T-helper 1 cell treated with Interleukin-12 subunit alpha and Interleukin-12 subunit beta and Interleukin-4 antibody, amounts not matched to agents 30 μg/mL and 1 μg/mL, for 36 hours (primary cell): ENCODE results near the gene BSND.

ENCODE experiments used
- H3K27ac Mint-ChIP-seq: one replicate; pipeline ENCODE4 v1.8.0; 2021; ENCODE audit warnings: mild to moderate bottlenecking, mixed read lengths
- H3K27me3 Mint-ChIP-seq: one replicate; pipeline ENCODE4 v1.8.0; 2021; ENCODE audit warnings: low read depth, mixed read lengths
- H3K36me3 Mint-ChIP-seq: one replicate; pipeline ENCODE4 v1.8.0; 2021; ENCODE audit warnings: low read depth, mixed read lengths
- H3K4me1 Mint-ChIP-seq: one replicate; pipeline ENCODE4 v1.8.0; 2021; ENCODE audit warnings: low read depth, mixed read lengths
- H3K4me3 Mint-ChIP-seq: one replicate; pipeline ENCODE4 v1.8.0; 2021; ENCODE audit warnings: mild to moderate bottlenecking, moderate library complexity, mixed read lengths
- H3K9me3 Mint-ChIP-seq: one replicate; pipeline ENCODE4 v1.8.0; 2021; ENCODE audit warnings: mixed read lengths

Gene BSND

DNA sequence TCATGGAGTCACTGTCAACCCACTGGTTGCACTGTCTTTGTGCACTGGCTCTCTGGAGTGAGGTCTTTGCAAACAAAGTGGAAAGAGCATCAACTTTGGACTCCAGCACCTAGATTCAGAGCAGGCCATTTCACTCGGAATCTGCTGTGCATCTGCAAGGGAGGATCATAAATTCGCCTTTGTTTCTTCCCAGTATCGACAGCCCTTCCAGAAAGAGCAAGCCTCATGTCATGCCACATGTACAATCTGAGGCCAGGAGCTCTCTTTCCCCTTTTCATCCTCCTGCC lies 39.8 kb downstream of the BSND start:
- Mint-ChIP-seq H3K36me3 (no peaks in the 10 kb centered on the region), H3K4me1 (no peaks in the 10 kb centered on the region), H3K9me3 (no peaks in the 10 kb centered on the region), H3K4me3 (no peak overlapping the region), H3K27me3 (peaks cover 73% of the 10 kb centered on the region), H3K27ac (no peak overlapping the region)

- Mint-ChIP-seq H3K4me3 (no peak overlapping the region), H3K27me3 (peaks cover 72% of the 10 kb centered on the region), H3K27ac (no peak overlapping the region), H3K36me3 (no peaks in the 10 kb centered on the region), H3K9me3 (no peaks in the 10 kb centered on the region), H3K4me1 (no peaks in the 10 kb centered on the region)
Observed at GRCh38 chr1:55038974-55039341, 40.2 kb downstream of the BSND start.

DNA sequence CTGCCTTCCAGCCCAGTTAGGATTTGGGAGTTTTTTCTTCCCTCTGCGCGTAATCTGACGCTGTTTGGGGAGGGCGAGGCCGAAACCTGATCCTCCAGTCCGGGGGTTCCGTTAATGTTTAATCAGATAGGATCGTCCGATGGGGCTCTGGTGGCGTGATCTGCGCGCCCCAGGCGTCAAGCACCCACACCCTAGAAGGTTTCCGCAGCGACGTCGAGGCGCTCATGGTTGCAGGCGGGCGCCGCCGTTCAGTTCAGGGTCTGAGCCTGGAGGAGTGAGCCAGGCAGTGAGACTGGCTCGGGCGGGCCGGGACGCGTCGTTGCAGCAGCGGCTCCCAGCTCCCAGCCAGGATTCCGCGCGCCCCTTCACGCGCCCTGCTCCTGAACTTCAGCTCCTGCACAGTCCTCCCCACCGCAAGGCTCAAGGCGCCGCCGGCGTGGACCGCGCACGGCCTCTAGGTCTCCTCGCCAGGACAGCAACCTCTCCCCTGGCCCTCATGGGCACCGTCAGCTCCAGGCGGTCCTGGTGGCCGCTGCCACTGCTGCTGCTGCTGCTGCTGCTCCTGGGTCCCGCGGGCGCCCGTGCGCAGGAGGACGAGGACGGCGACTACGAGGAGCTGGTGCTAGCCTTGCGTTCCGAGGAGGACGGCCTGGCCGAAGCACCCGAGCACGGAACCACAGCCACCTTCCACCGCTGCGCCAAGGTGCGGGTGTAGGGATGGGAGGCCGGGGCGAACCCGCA lies 40.8 kb downstream of the BSND start, which contains the start of gene PCSK9:
Gene PCSK9, plus strand, starts transcription at position 207 of the 741 bp plus-strand sequence. Its CDS starts 290 bp downstream, at position 497.
- H3K4me1 Mint-ChIP-seq, result no peaks in the 10 kb centered on the region
- H3K27me3 Mint-ChIP-seq, result peaks cover 70% of the 10 kb centered on the region
- H3K9me3 Mint-ChIP-seq, result no peaks in the 10 kb centered on the region
- H3K27ac Mint-ChIP-seq, result no peak within 1 kb of the TSS
- no peaks in the 10 kb centered on the region for H3K36me3 Mint-ChIP-seq
- H3K4me3 Mint-ChIP-seq, result no peak within 1 kb of the TSS

DNA sequence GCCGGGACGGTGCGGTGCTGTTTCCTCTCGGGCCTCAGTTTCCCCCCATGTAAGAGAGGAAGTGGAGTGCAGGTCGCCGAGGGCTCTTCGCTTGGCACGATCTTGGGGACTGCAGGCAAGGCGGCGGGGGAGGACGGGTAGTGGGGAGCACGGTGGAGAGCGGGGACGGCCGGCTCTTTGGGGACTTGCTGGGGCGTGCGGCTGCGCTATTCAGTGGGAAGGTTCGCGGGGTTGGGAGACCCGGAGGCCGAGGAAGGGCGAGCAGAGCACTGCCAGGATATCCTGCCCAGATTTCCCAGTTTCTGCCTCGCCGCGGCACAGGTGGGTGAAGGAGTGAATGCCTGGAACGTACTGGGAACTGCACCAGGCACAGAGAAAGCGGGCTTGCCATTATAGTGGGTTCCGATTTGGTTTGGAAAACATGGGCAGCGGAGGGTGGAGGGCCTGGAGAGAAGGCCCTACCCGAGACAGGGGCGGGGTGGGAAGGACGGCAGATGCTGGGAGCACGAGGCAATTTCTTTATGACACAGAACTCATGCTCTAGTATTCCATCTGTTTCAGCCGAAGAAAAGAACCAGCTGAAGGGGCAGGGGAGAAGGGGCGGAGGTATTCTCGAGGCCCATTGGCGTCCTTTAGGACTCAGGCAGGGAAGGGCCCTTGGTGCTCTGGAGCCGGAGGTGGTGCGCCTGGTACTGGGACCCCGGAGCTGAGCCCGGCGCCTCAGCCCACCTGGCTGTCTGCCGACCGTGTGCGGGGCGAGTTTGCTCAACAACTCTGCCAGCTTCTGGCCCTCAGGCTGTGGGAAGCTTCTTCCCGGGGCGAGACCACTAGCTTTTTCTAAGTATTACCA lies 41.6 kb downstream of the BSND start:
- no peaks in the 10 kb centered on the region for H3K36me3 Mint-ChIP-seq
- H3K27ac Mint-ChIP-seq, result no peak overlapping the region
- no peak overlapping the region for H3K4me3 Mint-ChIP-seq
- peaks cover 67% of the 10 kb centered on the region for H3K27me3 Mint-ChIP-seq
- no peaks in the 10 kb centered on the region for H3K4me1 Mint-ChIP-seq
- no peaks in the 10 kb centered on the region for H3K9me3 Mint-ChIP-seq

- H3K27me3 Mint-ChIP-seq, result peaks cover 64% of the 10 kb centered on the region
- H3K36me3 Mint-ChIP-seq, result no peaks in the 10 kb centered on the region
- H3K4me3 Mint-ChIP-seq, result no peak overlapping the region
- no peak overlapping the region for H3K27ac Mint-ChIP-seq
- H3K4me1 Mint-ChIP-seq, result no peaks in the 10 kb centered on the region
- no peaks in the 10 kb centered on the region for H3K9me3 Mint-ChIP-seq
Observed at GRCh38 chr1:55040933-55041494, 42.3 kb downstream of the BSND start.

- H3K4me1 Mint-ChIP-seq, result no peaks in the 10 kb centered on the region
- no peaks in the 10 kb centered on the region for H3K36me3 Mint-ChIP-seq
- H3K27me3 Mint-ChIP-seq, result peaks cover 59% of the 10 kb centered on the region
- H3K9me3 Mint-ChIP-seq, result no peaks in the 10 kb centered on the region
- H3K4me3 Mint-ChIP-seq, result no peak overlapping the region
- H3K27ac Mint-ChIP-seq, result no peak overlapping the region
Observed at GRCh38 chr1:55041613-55042012, 42.9 kb downstream of the BSND start.

- Mint-ChIP-seq H3K4me3 (no peak overlapping the region), H3K36me3 (no peaks in the 10 kb centered on the region), H3K27me3 (peaks cover 45% of the 10 kb centered on the region), H3K9me3 (no peaks in the 10 kb centered on the region), H3K4me1 (no peaks in the 10 kb centered on the region), H3K27ac (no peak overlapping the region)
Observed at GRCh38 chr1:55043011-55043410, 44.3 kb downstream of the BSND start.

DNA sequence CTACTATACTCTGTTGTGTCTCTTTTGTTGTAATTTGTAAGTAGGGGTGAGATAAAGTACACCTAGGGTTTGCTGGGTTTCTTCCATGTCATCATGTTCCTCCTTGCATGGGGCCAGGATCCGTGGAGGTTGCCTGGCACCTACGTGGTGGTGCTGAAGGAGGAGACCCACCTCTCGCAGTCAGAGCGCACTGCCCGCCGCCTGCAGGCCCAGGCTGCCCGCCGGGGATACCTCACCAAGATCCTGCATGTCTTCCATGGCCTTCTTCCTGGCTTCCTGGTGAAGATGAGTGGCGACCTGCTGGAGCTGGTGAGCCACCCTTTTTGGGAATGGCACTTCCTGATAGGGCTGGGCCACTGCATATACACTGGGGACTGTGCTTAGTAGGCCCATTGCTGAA lies 45.0 kb downstream of the BSND start:
- Mint-ChIP-seq H3K36me3 (no peaks in the 10 kb centered on the region), H3K27ac (no peak overlapping the region), H3K27me3 (peaks cover 38% of the 10 kb centered on the region), H3K4me3 (no peak overlapping the region), H3K4me1 (no peaks in the 10 kb centered on the region), H3K9me3 (no peaks in the 10 kb centered on the region)

- Mint-ChIP-seq H3K9me3 (no peaks in the 10 kb centered on the region), H3K4me1 (no peaks in the 10 kb centered on the region), H3K27ac (no peak overlapping the region), H3K27me3 (peaks cover 30% of the 10 kb centered on the region), H3K36me3 (no peaks in the 10 kb centered on the region), H3K4me3 (no peak overlapping the region)
Observed at GRCh38 chr1:55044617-55045397, 46.1 kb downstream of the BSND start.

DNA sequence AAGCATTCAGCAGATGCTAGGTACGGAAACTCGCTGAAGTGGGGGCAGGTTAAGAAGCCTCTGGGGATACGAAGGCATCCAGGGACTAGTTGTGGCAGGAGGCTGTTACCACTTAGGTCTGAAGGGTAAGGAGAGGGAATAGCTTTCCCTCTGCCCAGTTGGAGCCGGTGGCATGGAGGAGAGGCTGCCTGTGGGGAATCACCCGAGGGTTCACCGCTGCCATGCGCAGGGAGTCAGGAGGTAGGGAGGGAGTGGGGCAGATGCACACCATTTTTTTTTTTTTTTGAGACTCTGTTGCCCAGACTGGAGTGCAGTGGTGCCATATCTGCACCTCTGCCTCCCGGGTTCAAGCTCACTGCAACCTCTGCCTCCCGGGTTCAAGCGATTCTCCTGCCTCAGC lies 46.7 kb downstream of the BSND start:
- H3K36me3 Mint-ChIP-seq, result no peaks in the 10 kb centered on the region
- H3K4me3 Mint-ChIP-seq, result no peak overlapping the region
- no peak overlapping the region for H3K27ac Mint-ChIP-seq
- no peaks in the 10 kb centered on the region for H3K9me3 Mint-ChIP-seq
- no peaks in the 10 kb centered on the region for H3K4me1 Mint-ChIP-seq
- peaks cover 23% of the 10 kb centered on the region for H3K27me3 Mint-ChIP-seq

GRCh38 chr1:55046871-55047270 lies 48.1 kb downstream of the BSND start:
- no peaks in the 10 kb centered on the region for H3K36me3 Mint-ChIP-seq
- H3K27me3 Mint-ChIP-seq, result peaks cover 11% of the 10 kb centered on the region
- no peak overlapping the region for H3K4me3 Mint-ChIP-seq
- no peaks in the 10 kb centered on the region for H3K9me3 Mint-ChIP-seq
- no peaks in the 10 kb centered on the region for H3K4me1 Mint-ChIP-seq
- no peak overlapping the region for H3K27ac Mint-ChIP-seq

DNA sequence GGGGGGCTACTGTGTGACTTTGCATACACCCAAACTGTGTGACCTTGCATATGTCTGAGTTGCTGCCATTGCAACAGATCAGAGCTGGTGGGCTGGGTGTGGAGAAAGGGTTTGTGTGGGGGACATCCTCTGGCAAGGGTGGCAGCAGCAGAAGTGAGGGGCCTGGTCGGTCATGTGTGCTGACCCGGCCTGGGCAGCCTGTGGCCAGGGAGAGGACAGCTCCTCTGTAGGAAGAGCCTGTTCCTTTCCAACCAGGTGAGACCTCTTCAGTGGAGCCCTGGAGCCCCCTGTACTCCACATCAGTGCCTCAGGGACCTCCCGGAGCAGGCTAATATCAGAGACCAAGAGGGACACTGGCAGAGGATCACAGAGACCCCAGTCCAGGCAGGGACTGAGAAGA lies 48.9 kb downstream of the BSND start:
- no peaks in the 10 kb centered on the region for H3K4me1 Mint-ChIP-seq
- peaks cover 5% of the 10 kb centered on the region for H3K27me3 Mint-ChIP-seq
- H3K36me3 Mint-ChIP-seq, result no peaks in the 10 kb centered on the region
- H3K27ac Mint-ChIP-seq, result no peak overlapping the region
- no peak overlapping the region for H3K4me3 Mint-ChIP-seq
- H3K9me3 Mint-ChIP-seq, result no peaks in the 10 kb centered on the region

DNA sequence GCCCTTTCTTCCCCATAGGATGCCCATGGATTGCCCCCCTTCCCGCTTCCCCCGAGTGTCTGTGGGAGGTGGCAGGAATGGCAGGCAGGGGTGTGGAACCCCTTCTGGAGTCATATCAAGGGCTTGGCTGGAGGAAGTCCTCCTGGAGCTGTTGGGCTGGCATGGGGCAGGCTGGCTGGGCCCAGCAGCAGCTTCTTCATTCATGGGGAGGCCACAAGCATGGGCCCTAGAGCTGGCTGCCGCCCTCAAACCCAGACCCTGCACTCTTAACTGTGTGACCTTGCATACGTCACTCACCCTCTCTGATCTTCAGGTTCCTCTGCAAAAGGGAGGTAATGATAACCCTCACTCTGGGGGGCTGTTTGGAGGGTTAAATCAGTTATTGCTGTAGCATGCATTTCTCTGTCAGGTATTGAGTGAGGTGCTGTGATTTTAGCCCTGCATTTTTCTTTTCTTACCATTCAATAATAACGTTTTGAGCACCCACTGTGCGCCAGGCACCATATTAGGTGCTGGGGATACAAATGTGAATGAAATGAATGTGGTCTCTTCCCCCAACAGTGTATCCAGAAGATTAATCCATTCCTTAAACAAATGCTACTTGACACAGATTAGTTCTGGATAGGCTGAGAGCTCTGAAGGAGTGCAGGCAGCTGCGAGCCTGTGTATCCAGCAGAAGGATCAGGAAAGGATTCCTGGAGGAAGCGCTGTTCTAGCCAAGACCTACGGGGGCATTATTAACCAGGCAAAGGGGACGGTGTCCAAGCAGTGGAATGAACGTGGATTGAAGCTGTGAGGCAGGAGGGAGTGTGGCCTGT lies 49.9 kb downstream of the BSND start:
- Mint-ChIP-seq H3K27ac (no peak overlapping the region), H3K27me3 (no peaks in the 10 kb centered on the region), H3K9me3 (no peaks in the 10 kb centered on the region), H3K4me3 (no peak overlapping the region), H3K36me3 (no peaks in the 10 kb centered on the region), H3K4me1 (no peaks in the 10 kb centered on the region)
